ENCODE data around the gene IKBKE.
"Not testable (repeated sequence)": the region's sequence is repeated elsewhere in the genome, so short reads cannot be mapped to it uniquely, and the experiment has no call there.

IKBKE gene

DNA sequence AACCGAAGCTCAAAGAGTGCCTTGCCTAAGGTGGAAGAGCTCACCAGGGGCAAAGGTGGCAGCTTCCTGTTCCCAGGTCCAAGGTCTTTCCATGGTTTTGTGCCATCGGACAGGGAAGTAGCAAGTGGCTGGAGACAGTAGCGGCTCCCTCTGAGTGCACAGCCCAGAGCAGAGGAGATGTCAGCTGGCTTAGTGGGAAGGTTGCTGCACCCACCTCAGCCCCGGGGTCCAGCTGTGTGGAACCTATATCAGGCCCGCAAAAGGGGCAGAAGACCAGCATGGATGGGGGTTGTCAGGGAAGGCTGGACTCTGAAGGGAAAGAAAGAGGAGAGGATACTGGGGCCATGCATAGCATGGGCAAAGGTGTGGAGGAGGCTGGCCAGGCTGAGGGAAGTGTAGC lies 6.8 kb downstream of the IKBKE start:
- no peak for DNase-seq

- DNase-seq, result no peak
These were observed 7.5 kb downstream of the IKBKE start for GRCh38 chr1:206477581-206478380.

- no peak for DNase-seq
These were observed 8.5 kb downstream of the IKBKE start for GRCh38 chr1:206478746-206479145.

- peak; percentile 39 to 62 for DNase-seq
These were observed 9.2 kb downstream of the IKBKE start for GRCh38 chr1:206479183-206480125.

DNA sequence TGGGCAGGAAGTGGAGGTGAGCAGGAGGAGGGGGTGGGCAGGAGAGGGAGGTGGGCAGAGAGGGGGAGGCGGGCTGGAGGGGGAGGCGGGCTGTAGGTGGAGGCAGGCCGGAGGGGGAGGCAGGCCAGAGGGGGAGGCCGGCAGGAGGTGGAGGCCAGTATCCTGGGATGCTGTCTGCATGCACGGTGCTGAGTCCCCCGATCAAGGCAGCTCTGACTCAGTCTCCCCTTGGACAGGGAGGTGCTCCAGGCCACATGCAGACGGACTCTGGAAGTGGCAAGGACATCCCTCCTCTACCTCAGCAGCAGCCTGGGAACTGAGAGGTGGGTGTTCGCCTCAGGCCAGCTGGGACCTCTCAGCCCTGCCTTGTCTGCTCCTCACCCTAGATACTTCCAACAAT lies 9.9 kb downstream of the IKBKE start:
- no peak for DNase-seq

DNA sequence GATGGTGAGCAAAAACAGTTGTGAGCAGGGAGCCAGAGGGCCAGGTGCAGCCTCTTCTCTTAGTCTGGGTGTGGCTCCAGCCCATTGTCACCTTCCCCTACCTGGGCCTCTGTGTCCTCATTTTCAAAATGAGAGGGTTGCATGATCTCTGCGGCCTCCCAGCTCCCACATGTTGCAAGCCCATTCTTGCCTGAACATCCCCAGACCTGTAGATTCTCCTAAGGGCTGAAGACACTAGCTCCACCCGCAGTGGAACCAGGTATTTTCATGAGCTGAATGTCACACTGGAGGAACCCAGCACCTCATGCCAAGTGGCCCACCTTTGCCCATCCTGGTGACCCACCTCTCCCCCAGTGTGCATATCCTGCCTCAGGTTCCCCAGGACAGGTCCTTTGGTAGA lies 12.3 kb downstream of the IKBKE start:
- DNase-seq, result no peak

GRCh38 chr1:206483864-206484263 lies 13.6 kb downstream of the IKBKE start:
- not testable (repeated sequence) for DNase-seq

GRCh38 chr1:206484901-206485300 lies 14.6 kb downstream of the IKBKE start:
- no peak for DNase-seq

DNA sequence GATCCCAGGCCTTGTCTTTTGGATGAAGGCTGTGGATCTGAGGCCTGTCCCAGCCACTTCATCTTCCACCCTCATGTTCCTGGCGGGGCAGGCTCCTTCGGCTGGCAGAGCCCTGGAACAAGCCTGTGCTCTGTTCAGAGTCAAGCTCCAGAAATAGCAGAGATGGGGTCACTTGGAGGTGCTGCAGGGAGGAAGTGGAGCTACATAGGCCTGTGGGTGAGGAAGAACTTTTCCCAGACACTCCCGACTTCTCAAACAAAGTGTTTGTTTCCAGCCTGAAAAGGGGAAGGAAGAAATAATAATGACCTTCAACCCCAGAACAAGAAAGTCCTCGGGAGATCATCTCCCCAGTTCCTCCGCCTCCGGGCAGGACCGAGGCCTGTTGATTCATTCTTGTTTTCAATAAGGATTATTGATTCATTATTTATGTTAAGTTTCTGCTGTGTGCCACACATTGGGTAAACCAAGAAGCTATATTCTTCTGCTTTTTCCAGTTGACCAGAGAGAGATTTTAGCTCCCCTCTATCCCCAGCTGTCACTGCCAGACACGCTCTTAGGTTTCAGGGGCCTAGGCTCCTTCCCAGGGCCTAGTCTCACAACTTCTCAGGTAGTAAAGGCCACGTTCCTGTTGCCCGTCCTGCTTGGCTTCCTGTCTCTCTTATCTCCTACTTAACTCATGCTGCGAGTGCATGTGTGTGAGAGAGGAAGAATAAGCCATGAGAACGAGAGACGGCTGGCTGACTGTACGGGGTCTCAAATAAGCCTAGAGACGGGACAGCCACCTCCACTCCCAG lies 16.9 kb downstream of the IKBKE start:
- no peak for DNase-seq

GRCh38 chr1:206487970-206488369 lies 17.7 kb downstream of the IKBKE start:
- no peak for DNase-seq

- DNase-seq, result no peak
These were observed 18.2 kb downstream of the IKBKE start for GRCh38 chr1:206488466-206488865.

GRCh38 chr1:206489980-206490770 lies 19.9 kb downstream of the IKBKE start:
- DNase-seq, result peak; percentile 44 to 68

- no peak for DNase-seq
These were observed 20.6 kb downstream of the IKBKE start for GRCh38 chr1:206490771-206491405.

DNA sequence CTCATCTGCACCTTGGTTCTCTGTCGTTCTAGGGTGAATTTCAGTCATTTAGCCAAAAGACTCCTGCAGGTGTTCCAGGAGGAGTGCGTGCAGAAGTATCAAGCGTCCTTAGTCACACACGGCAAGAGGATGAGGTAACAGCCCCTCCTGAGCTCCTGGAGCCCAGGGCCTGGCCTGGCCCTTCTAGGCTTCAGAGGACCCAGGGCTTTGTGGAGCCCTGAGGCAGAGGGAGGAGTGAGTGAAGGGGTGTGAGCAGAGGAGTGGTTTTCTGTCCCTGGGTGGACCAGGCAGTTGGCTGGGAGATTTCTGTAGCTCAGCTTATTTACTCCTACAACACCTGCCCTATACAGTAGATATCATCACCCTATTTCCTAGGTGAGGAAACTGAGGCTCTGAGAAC lies 21.3 kb downstream of the IKBKE start:
- DNase-seq, result no peak

- DNase-seq, result no peak
These were observed 22.3 kb downstream of the IKBKE start for GRCh38 chr1:206492589-206492988.

GRCh38 chr1:206493279-206493678 lies 23.0 kb downstream of the IKBKE start:
- no peak for DNase-seq

DNA sequence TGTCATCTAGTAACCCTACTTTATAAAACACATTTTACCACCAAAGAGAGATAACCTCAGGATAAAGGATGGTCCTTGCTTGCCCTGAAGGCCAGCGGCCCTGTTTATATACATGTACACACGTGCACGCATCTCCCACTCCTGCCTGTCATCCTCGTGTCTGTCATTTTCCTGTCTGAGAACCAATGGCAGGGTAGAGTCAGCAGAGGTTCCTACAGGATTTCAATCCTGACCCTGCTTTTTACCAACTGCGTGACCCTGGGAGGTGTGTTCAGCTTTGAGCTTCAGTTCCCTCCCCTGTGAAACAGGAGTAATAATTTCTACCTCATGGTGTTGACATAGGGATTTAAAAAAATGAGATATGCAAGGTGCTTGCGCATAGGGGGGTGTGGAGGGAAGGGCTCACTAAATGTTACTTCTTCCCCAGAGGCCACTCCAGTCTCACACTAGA lies 24.8 kb downstream of the IKBKE start:
- DNase-seq, result no peak

GRCh38 chr1:206495493-206496046 lies 25.3 kb downstream of the IKBKE start:
- DNase-seq, result no peak

- no peak for DNase-seq
These were observed 26.0 kb downstream of the IKBKE start for GRCh38 chr1:206496131-206496793.

GRCh38 chr1:206497363-206497762 lies 27.1 kb downstream of the IKBKE start:
- DNase-seq, result no peak

GRCh38 chr1:206497774-206498173 lies 27.5 kb downstream of the IKBKE start:
- DNase-seq, result no peak

Data from NCI-H1930 (cell line).